Measurements from ENCODE around the gene TAF3.
A peak's percentile ranks its signal among the peaks of the same experiment; 100 is the strongest.

TAF3 gene

GRCh38 chr10:8052341-8052955, 234.1 kb downstream of the TAF3 start:
- peak overlapping the region; percentile 93 for H3K4me3 ChIP-seq (ENCODE audit: low read depth, low read length)
- H3K36me3 ChIP-seq, result peaks cover 27% of the 10 kb centered on the region
- no peaks in the 10 kb centered on the region for H3K27me3 ChIP-seq
- H3K9me3 ChIP-seq, result no peaks in the 10 kb centered on the region
- no peak for DNase-seq
- no peak for TF ChIP-seq CTCF (IDR thresholded peaks at IDR 0.05; ENCODE audit: low read depth, low read length)
- 0 out of 2 replicates have a peak, but pooled peaks cover 4% of the 10 kb centered on the region for H3K4me1 ChIP-seq

- H3K27me3 ChIP-seq, result no peaks in the 10 kb centered on the region
- 0 out of 2 replicates have a peak, but pooled peaks cover 4% of the 10 kb centered on the region for H3K4me1 ChIP-seq
- DNase-seq, result no peak
- H3K9me3 ChIP-seq, result no peaks in the 10 kb centered on the region
- TF ChIP-seq CTCF (IDR thresholded peaks at IDR 0.05; ENCODE audit: low read depth, low read length), result no peak
- H3K36me3 ChIP-seq, result peaks cover 32% of the 10 kb centered on the region
- peak overlapping the region; percentile 93 for H3K4me3 ChIP-seq (ENCODE audit: low read depth, low read length)
Measured at GRCh38 chr10:8052956-8053445, 234.7 kb downstream of the TAF3 start.

DNA sequence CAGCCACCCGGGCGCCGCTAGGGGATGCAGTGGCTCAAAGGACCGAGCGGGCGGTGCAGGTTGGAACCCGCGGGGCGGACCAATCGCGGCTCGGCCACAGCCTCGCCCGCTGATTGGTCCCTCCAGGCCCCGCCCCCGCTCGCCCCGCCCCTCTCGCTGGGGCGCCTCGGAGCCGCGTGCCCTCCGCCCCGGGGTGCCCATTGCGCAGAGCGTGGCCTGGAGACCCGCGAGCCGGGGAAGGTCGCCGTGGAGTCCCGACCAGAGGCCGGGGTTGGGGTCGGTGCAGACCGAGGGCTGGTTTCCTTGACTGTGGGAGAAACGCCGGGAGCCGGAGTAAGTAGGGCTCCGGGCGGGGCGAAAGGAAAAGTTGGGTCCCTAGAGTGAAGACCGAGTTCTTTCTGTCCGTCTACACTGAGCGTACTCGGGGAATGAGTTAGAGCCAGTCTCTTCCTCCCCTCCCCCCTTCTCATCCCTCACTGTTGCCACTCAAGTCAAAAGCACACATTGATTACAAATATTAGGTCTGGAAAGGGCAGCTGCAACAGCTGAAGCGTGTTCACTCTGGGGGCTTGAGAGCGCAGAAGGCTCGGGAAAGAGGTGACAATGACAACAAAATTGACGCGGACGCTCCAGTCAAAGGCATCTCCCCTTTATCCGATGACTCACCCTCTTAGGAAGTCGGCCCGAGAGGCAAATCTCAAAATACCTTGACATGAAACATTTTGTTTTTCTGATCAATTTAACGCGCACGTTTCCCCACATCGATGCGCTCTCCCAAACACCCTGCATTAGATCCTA, 235.3 kb downstream of the TAF3 start:
- Histone ChIP-seq H3K27me3 (no peaks in the 10 kb centered on the region), H3K4me3 (ENCODE audit: low read depth, low read length) (peak overlapping the region; percentile 93)

DNA sequence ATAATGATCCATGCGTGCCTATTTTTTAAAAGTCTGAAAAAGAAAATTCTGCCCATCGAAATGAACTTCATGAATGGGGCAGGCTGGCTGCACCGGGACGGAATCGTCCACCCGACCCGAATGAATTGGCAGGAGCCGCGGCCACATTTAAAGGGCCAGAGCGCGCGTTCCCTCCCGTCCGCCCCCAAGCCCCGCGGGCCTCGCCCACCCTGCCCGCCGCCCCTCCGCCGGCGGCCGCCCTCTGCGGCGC, 235.9 kb downstream of the TAF3 start:
- H3K27me3 ChIP-seq, result no peaks in the 10 kb centered on the region
- TF ChIP-seq CTCF (IDR thresholded peaks at IDR 0.05; ENCODE audit: low read depth, low read length), result no peak
- H3K4me1 ChIP-seq, result 0 out of 2 replicates have a peak, but pooled peaks cover 4% of the 10 kb centered on the region

More for the DNA sequence above, 235.3 kb downstream of the TAF3 start:
- Histone ChIP-seq H3K36me3 (peaks cover 39% of the 10 kb centered on the region), H3K4me1 (0 out of 2 replicates have a peak, but pooled peaks cover 4% of the 10 kb centered on the region), H3K9me3 (no peaks in the 10 kb centered on the region)
- TF ChIP-seq CTCF (IDR thresholded peaks at IDR 0.05; ENCODE audit: low read depth, low read length), result peak; percentile 75
- peak; percentile 97 for DNase-seq

GRCh38 chr10:8054494-8055407, 236.4 kb downstream of the TAF3 start, which contains the start of gene GATA3:
GATA3 (plus strand) TSS chr10:8054688; CDS start chr10:8055656, 968 bp downstream.
- Histone ChIP-seq H3K9me3 (no peaks in the 10 kb centered on the region), H3K36me3 (peaks cover 50% of the 10 kb centered on the region), H3K27me3 (no peaks in the 10 kb centered on the region), H3K4me3 (ENCODE audit: low read depth, low read length) (peak within 1 kb of the TSS; percentile 89), H3K4me1 (0 out of 2 replicates have a peak, but pooled peaks cover 4% of the 10 kb centered on the region)
- peak; percentile 95 for DNase-seq
- TF ChIP-seq CTCF (IDR thresholded peaks at IDR 0.05; ENCODE audit: low read depth, low read length), result no peak

More for the DNA sequence above, 235.9 kb downstream of the TAF3 start:
- H3K36me3 ChIP-seq, result peaks cover 44% of the 10 kb centered on the region
- peak overlapping the region; percentile 80 for H3K4me3 ChIP-seq (ENCODE audit: low read depth, low read length)
- DNase-seq, result no peak
- no peaks in the 10 kb centered on the region for H3K9me3 ChIP-seq

Data from BE2C (cell line).